Myocyte (in vitro differentiated cells): Measurements from ENCODE around the gene ZKSCAN1. TPM values are rescaled to one million over a fixed set of nuclear protein-coding genes. Genes with fewer than 3 reads are reported as not detected.
A peak's percentile ranks its signal among the peaks of the same experiment; 100 is the strongest.
"Not testable (repeated sequence)": the region's sequence is repeated elsewhere in the genome, so short reads cannot be mapped to it uniquely, and the experiment has no call there.

Experiments
- DNase-seq: peaks from one replicate; pipeline ENCODE4 v3.0.0-alpha.2; 2012; ENCODE audit warnings: low read depth
- total RNA-seq: library from RNA; depleted of rRNA; stranded (reverse); fragments of >200 nt; gene quantifications from 2 replicates; pipeline ENCODE4 v1.2.3, GENCODE V29; 2014

The ZKSCAN1 gene
- total RNA-seq, 1 donor from 2014 or later, result 27.5 TPM

DNA sequence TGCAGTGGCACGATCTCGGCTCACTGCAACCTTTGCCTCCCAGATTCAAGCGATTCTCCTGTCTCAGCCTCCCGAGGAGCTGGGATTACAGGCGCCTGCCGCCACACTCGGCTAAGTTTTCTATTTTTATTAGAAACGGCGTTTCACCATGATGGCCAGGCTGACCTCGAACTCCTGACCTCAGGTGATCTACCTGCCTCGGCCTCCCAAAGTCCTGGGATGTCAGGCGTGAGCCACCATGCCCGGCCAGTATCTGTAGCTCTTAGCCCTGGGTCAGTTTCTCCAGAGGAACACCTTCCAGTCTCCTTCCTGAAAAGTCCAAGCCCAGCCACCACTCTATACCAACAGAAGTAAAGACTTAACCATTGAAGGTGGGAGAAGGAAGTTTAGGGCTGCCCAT, 15.2 kb upstream of the ZKSCAN1 start:
- no peak for DNase-seq

DNA sequence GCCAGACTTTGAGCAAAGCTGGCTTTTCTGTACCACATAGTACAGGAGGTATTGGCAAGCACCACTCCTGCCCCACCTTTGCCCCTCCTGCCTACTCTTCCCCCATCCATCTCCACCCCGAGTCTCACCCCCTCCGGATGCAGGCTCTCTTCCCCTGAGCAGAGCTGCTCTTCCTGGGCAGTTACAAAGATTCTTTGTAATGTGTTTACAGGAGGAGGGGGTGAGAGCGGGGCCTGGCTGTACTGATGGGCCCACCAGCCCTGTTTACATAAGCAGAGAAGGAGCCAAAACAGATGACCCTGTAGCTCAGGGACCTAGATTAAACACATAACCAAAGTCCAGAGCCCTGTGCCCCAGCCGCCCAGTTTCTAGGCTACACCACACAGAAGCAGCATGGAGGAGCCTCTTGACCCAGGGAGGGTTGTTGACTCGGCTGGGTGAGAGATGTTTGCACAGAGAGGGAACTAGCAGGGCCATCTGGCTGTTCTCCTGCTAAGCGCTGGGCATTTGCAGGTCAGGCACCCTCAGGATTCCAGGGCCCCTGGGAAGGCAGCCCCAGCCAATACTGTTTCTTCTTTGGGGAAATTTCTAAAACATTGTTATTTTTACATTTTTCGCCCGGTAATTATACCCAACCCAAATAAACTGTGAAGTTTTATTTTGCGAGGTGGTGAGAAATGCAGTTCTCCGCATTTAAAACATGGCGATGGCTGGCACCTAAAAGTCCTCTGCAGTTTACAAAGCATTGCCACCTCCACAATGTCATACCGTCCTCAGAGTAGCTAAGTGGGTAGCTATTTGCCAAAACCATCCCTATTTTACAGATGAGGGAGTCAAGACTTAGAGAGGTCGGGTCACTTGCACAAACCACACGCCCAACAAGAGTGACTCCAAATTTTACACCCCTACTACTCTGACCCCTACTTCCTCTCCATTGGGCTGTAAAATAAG, 11.4 kb upstream of the ZKSCAN1 start:
- no peak for DNase-seq

DNA sequence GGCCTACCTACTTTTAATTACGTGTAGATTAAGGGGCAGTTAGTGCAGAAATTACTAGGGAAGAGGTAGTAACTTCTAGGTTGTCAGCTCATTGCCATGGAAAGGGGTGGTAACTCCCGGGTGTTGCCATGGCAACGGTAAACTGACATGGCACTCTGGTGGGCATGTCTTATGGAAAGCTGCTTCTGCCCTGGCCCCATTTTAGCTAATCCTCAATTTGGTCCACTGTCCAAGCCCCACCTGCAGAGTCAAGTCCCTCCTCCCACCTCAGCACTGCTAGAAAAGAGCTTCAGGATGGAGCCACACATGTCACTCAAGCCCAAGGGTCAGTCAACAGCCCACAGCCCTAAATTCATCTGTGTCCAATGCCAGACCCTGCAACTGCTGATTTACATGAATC, 7.5 kb upstream of the ZKSCAN1 start:
- no peak for DNase-seq

DNA sequence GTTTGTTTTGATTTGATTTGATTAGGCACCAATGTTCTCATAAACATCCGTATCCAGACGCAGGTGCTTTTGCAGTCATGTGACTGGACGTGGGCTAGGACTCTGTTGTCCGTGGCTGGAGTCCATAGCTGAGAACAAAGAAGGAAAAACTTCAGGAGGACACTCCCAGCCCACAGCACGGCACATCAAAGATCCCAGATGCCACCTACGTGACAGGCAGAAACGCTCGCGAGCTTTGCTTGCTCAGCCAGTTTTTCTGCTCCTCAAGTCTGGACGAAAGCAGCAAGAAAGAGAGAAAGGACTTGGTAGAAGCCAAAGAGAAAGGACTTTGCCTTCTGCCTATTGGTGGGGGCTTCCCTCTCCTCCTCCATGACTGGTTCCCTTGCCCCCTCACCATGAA, 6.9 kb upstream of the ZKSCAN1 start:
- no peak for DNase-seq

DNA sequence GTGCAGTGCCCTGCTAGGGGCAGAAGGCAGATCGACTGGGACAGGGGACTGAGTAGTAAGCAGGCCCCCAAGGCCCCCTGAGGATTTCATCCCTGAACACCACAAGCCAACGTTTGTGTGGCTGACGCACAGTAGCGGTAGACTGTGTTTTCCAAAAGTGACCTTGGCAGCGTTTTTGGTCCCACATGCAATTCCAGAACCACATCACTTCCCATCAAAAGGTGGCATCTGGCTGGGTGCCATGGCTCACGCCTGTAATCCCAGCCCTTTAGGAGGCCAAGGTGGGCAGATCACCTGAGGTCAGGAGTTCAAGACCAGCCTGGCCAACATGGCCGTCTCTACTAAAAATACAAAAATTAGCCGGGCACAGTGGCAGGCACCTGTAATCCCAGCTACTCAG, 5.4 kb upstream of the ZKSCAN1 start:
- DNase-seq, result not testable (repeated sequence)

DNA sequence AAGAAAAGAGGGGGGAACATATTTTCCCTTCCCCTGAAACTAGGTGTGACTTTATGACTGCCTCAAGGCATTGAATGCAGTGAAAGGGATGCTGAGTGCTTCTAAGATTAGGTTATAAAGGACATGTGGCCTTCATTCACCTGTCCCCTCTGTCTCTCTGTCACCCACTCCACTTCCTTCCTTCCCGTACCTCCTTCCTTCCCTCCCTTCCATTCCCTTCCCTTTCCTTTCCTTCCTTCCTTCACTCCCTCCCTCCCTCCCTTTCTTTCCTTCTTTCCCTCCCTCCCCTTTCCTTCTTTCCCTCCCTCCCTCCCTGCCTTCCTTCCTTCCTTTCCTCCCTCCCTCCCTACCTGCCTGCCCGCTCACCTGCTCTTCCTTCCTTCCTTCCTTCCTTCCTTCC, 4.5 kb upstream of the ZKSCAN1 start:
- no peak for DNase-seq

DNA sequence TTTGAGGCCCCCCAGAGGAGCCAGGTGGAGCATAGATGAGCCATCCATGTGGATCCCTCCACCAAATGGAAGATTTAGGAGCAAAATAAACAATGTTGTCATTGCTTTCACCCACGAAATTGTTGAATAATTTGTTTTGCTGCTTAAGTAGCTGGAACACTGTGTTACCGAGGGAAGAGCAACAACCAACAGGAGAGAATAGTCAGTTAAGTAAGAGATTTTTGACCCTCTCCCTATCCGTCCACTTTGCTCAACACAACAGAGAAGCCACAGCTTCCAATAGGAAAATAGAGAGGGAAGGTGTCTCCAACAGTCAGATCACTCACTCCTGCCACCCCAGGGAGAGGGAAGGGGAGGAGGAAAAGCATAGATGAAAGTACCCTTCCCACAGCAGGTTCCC, 3.9 kb upstream of the ZKSCAN1 start:
- no peak for DNase-seq

DNA sequence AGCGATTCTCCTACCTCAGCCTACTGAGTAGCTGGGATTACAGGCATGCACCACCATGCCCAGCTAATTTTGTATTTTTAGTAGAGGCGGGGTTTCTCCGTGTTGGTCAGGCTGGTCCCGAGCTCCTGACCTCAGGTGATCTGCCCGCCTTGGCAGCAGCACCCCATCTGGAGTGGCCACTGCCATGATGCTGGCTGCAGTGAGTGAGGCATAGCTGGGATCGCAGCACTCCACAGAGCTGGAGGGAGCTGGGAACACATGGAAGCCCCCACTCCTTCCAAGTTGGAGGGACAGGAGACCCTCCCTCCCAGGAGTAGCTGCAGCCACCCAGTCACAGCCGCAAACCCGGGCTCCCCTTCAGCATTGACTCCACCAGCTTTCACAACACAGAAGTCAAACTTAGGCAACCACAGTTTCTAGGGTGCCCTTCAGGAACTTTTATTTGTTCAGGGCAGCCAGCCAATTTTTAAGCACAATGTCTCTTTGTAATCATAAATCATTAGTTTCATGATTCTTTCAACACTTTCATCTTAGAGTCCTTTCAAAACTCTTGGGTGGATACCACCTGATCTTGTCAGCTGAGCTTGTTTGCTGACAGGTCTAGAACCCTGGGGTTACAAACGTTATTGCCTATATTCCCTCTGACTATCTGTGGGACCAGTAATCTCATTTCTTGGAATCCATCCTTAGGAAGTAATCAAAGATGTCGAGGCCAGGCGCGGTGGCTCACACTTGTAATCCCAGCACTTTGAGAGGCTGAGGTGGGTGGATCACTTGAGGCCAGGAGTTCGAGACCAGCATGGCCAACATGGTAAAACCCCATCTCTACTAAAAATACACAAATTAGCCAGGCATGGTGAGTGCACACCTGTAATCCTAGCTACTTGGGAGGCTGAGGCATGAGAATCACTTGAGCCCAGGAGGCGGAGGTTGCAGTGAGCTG, 2.7 kb upstream of the ZKSCAN1 start:
- not testable (repeated sequence) for DNase-seq

DNA sequence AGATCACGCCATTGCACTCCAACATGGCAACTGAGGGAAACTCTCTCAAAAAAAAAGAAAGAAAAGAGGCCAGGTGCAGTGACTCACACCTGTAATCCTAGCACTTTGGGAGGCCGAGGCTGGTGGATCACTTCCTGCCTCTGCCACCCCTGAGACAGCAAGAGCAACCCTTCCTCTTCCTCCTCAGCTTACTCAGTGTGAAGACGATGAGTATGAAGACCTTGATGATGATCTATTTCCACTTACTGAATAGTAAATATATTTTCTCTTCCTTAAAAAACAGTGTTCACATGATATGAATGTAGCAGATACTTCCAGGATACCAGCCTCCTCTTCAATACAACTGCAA, 2.1 kb upstream of the ZKSCAN1 start:
- DNase-seq, result no peak

DNA sequence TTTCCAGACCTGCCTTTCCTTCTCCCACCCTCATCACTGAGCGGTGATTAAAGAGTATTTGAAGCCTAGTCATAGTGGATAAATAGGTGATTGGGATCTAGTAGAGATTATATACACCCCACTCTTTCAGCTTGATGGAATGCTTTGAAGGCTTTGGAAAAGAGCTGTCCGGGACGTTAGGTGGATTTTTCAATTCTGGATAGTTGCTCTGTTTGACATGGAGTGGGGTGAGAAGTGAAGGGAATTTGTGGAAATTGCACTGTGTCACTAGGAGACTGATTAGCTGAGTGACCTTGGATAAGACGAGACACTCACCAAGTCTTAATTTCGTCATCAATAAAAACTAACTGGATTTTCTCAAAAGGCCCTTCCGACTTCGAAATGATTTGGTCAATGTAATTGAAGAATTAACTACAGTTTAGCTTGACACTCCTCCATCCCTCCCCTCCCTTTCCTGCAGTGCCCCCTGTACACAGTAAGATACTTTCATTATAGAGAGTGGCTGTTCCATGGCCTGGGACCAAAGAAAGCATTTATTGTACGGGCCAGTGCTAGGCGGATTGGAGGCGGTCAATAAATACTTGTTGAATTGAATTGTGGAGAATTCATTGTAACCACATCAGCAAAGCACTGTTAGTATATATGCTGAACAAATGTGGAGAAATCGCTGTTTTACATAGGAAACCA, 962 bp downstream of the ZKSCAN1 start:
- no peak for DNase-seq

DNA sequence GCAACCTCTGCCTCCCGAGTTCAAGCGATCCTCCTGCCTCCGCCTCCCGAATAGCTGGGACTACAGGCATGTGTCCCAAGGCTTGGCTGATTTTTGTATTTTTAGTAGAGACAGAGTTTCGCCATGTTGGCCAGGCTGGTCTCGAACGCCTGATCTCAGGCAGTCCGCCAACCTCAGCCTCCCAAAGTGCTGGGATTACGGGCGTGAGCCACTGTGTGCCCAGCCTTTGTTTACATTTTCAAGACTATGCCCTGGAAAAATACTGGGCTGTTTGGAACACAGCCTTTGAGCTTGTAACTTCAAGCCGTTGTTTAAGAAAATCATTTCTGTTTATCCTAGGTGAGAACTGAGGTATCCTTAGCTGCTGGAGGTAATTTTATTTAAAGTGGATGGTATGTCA, 1.9 kb downstream of the ZKSCAN1 start:
- DNase-seq, result no peak

DNA sequence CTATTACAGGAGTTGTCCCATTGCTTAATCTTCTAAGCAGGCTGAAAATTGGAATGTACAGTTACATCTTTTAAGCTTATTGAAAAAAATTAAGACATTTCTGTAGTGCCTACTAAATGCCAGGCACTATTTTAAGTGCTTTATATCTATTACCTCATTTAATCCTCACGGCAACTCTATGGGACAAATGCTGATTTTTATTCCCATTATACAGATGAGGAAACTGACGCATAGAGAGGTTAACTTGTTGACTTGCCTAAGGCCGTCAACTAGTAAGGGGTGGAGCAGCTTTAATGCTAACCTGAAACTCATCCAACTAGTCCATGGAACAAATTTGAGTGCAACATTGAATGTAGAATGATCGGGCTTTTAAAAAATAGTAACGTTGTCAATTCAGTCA, 2.5 kb downstream of the ZKSCAN1 start:
- no peak for DNase-seq

DNA sequence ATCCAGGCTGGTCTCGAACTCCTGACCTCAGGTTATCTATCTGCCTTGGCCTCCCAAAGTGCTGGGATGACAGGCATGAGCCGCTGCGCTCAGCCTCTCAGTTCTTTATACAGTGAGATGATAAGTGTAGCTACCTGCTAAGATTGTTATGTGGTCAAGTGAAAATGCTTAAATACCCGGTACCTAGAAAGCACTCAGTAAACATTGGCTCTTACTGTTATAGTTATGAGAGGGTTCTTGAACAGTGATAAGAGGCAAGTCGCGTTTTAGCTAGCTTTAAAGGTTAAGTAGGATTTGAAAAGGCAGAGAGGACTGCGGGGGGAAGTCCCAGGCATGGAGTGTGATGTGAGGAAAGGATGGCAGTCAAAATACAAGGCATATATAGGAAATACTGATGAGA, 4.5 kb downstream of the ZKSCAN1 start:
- no peak for DNase-seq

DNA sequence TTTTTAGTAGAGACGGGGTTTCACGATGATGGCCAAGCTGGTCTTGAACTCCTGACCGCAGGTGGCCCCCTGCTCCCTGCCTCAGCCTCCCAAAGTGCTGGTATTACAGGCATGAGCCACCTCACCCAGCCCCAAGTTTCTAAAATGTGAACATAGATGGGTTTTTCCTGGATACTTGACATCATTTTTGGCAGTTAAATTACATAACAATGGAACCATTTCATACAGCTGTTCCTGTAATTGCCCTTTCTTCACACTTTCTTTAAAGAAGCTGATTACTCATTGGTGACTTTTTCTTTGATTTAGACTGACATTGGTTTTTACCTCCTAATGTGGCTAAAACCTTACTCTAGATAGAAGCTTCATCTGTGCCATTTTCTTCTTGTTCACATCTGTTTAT, 5.9 kb downstream of the ZKSCAN1 start:
- DNase-seq, result peak; percentile 28

DNA sequence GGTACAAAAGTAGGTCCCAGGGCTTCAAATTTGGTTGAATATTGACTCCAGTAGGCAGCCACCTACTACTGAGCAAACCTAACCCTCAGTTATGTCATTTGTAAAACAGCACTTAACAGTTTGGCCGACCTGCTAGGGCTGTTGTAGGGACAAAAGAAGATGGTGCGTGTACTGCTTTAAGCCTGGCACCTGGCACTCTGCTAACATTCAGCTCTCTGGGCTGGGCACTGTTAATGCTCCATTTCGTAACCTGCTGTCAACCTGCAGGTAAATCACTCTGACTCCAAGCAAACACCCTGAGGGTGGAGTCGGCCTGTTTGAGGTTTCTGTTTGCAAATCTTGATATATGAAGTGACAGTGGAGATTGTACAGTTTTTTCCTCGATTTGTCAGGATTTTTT, 7.2 kb downstream of the ZKSCAN1 start:
- DNase-seq, result no peak

DNA sequence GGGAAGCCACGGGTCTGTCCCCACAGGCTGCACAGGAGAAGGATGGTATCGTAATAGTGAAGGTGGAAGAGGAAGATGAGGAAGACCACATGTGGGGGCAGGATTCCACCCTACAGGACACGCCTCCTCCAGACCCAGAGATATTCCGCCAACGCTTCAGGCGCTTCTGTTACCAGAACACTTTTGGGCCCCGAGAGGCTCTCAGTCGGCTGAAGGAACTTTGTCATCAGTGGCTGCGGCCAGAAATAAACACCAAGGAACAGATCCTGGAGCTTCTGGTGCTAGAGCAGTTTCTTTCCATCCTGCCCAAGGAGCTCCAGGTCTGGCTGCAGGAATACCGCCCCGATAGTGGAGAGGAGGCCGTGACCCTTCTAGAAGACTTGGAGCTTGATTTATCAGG, 8.1 kb downstream of the ZKSCAN1 start:
- no peak for DNase-seq

DNA sequence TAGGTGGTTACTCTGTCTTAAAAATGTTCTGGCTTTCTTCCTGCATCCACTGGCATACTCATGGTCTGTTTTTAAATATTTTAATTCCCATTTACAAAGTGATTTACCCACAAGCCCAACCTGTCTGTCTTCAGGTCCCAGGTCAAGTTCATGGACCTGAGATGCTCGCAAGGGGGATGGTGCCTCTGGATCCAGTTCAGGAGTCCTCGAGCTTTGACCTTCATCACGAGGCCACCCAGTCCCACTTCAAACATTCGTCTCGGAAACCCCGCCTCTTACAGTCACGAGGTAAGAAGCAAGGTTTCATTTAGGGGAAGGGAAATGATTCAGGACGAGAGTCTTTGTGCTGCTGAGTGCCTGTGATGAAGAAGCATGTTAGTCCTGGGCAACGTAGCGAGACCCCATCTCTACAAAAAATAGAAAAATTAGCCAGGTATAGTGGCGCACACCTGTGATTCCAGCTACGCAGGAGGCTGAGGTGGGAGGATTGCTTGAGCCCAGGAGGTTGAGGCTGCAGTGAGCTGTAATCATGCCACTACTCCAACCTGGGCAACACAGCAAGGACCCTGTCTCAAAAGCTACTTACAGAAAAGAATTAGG, 8.7 kb downstream of the ZKSCAN1 start:
- no peak for DNase-seq

DNA sequence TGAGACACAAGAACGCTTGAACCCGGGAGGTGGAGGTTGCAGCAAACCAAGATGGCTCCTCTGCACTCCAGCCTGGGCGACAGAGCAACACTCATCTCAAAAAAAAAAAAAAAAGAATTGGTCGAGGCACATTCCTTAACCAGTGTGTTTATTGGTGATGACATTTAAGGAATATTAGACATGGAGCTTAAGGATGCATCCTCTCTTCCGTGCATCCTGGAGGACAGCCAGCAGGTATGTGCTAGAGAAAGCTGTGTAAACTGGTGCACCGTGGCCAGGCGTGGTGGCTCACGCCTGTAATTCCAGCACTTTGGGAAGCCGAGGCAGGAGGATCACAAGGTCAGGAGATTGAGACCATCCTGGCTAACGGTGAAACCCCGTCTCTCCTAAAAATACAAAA, 11.8 kb downstream of the ZKSCAN1 start:
- no peak for DNase-seq

DNA sequence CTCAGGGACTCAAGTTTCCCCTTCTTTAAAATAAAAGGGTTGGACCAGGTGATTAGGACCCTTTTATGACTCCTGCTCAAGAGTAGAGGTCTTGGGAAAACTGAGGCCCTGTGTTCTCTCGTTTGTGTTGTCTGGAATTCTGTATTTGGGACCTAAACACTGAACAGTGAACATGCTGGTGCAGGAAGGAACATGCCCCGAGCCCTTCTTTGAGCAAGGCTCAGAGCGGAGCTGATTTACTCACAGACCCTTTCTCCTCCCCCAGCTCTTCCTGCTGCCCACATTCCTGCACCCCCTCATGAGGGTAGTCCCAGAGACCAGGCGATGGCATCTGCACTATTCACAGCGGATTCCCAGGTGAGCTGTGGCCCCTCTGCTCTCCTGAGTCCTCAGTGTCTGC, 14.2 kb downstream of the ZKSCAN1 start:
- DNase-seq, result no peak

DNA sequence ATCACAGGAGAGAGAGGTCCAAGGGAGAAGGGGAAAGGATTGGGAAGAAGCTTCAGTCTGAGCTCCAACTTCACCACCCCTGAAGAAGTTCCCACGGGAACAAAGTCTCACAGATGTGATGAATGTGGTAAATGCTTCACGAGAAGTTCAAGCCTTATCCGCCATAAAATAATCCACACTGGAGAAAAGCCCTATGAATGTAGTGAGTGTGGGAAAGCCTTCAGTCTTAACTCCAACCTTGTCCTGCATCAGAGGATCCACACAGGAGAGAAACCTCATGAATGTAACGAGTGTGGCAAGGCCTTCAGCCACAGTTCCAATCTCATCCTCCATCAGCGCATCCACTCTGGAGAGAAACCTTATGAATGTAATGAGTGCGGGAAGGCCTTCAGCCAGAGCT, 18.1 kb downstream of the ZKSCAN1 start:
- no peak for DNase-seq

DNA sequence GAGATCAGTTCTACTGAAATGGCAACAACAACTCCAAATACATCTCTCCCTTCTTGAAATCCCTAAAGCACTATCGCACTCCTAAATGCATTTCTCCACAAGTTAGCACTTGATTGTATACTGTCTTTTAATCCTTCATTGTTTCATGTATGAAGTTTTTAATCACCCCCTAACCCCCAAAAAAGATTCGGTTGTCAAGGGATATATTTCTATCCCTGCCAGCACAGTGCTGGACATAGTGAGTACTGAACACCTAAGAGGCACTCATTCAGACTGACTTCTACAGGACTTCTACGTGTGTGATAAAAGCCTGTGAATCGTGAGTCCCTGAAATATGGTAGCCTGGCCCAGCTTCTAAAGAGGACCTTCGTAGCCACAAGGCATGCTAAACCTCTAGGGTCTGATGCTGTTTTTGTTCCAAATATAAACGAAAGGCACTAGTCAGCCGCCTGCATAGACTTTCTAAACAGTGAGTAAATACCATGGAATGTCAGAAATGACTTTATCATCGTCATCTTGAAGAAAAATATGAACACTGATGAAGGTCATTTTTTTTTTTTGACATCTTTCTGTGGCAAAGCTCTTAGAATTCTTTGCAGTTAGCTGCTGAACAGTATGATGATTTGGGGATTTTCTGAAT, 19.6 kb downstream of the ZKSCAN1 start:
- peak; percentile 83 for DNase-seq
